CD14-positive monocyte (primary cell): ENCODE data around the gene TTC28. TPM values are rescaled to one million over a fixed set of nuclear protein-coding genes. Genes with fewer than 3 reads are reported as not detected.

Experiments
- DNase-seq, 3 donors: peaks; one replicate each; pipeline ENCODE4 v3.0.0-alpha.2; 2011 to 2022
- H2AFZ ChIP-seq: 2 replicates; pipeline ENCODE4 v1.6.0; 2012; ENCODE audit warnings: mild to moderate bottlenecking, low read depth, low read length, inconsistent platforms; ENCODE audit not compliant: insufficient read depth, poor library complexity, severe bottlenecking
- H3K27ac ChIP-seq, 2 donors: 1 replicate in 1 of 2; 2 replicates in 1 of 2; pipeline ENCODE4 v1.5.1; 2012 to 2013; ENCODE audit warnings: low read length in 2 of 2, control low read depth in 1 of 2, inconsistent platforms in 1 of 2, low read depth in 1 of 2, mild to moderate bottlenecking in 1 of 2
- H3K27me3 ChIP-seq, 2 donors: one replicate each; pipeline versions ENCODE4 v1.6.0 to v1.6.1; 2011 to 2013; ENCODE audit warnings: low read length in 2 of 2; ENCODE audit not compliant: control insufficient read depth in 2 of 2, insufficient read depth in 2 of 2
- H3K36me3 ChIP-seq, 2 donors: replicated peaks in 1 of 2; 1 replicate in 1 of 2; 2 replicates in 1 of 2; pipeline versions ENCODE4 v1.5.1 to v1.6.1; 2012 to 2013; ENCODE audit warnings: low read length in 2 of 2, control low read depth in 1 of 2, inconsistent platforms in 1 of 2, mild to moderate bottlenecking in 1 of 2; ENCODE audit not compliant: insufficient read depth in 2 of 2, control insufficient read depth in 1 of 2
- H3K4me1 ChIP-seq, 2 donors: 1 replicate in 1 of 2; 2 replicates in 1 of 2; pipeline versions ENCODE4 v1.5.1 to v1.6.1; 2012 to 2013; ENCODE audit warnings: low read length in 2 of 2, control low read depth in 1 of 2, inconsistent platforms in 1 of 2, mild to moderate bottlenecking in 1 of 2, moderate library complexity in 1 of 2; ENCODE audit not compliant: insufficient read depth in 2 of 2, control insufficient read depth in 1 of 2
- H3K4me2 ChIP-seq: replicated peaks from 2 replicates; pipeline ENCODE3; 2012; ENCODE audit warnings: low read length, moderate library complexity, mild to moderate bottlenecking; ENCODE audit not compliant: poor library complexity, severe bottlenecking; ENCODE audit errors: extremely low read depth
- H3K4me3 ChIP-seq, 3 experiments: fragments of 200-600 bp in 1 of 3; sonication (generic) in 1 of 3; replicated peaks in 1 of 3; 1 replicate in 2 of 3; 2 replicates in 1 of 3; pipeline ENCODE4 v1.5.1; 2011 to 2013; ENCODE audit warnings: low read length in 3 of 3, mild to moderate bottlenecking in 3 of 3, control low read depth in 2 of 3, low read depth in 2 of 3, inconsistent platforms in 1 of 3, moderate library complexity in 1 of 3
- H3K79me2 ChIP-seq: 2 replicates; pipeline ENCODE4 v1.6.0; 2012; ENCODE audit warnings: mild to moderate bottlenecking, control low read depth, inconsistent platforms, low read length, moderate library complexity; ENCODE audit not compliant: insufficient read depth
- H3K9ac ChIP-seq: 2 replicates; pipeline ENCODE4 v1.6.0; 2017; ENCODE audit warnings: low read length, mild to moderate bottlenecking; ENCODE audit not compliant: insufficient read depth, poor library complexity, severe bottlenecking
- H3K9me3 ChIP-seq, 2 donors: replicated peaks in 1 of 2; 1 replicate in 1 of 2; 2 replicates in 1 of 2; pipeline versions ENCODE4 v1.5.1 to v1.6.1; 2012 to 2013; ENCODE audit warnings: low read length in 2 of 2, control low read depth in 1 of 2; ENCODE audit not compliant: control insufficient read depth in 1 of 2, insufficient read depth in 1 of 2
- H4K20me1 ChIP-seq: 2 replicates; pipeline ENCODE4 v1.6.0; 2012; ENCODE audit warnings: mild to moderate bottlenecking, low read length, control low read depth, moderate library complexity; ENCODE audit not compliant: insufficient read depth
- H3K27ac Mint-ChIP-seq, 7 donors: one replicate each; pipeline ENCODE4 v1.8.0; 2020; ENCODE audit warnings: mild to moderate bottlenecking in 7 of 7, mixed read lengths in 7 of 7, moderate library complexity in 6 of 7, inconsistent platforms in 2 of 7
- H3K27me3 Mint-ChIP-seq, 3 donors: one replicate each; pipeline ENCODE4 v1.8.0; 2021 to 2022; ENCODE audit warnings: low read depth in 3 of 3, mild to moderate bottlenecking in 3 of 3, mixed read lengths in 3 of 3, moderate library complexity in 3 of 3, inconsistent platforms in 1 of 3
- H3K36me3 Mint-ChIP-seq, 2 donors: one replicate each; pipeline ENCODE4 v1.8.0; 2020; ENCODE audit warnings: mixed read lengths in 2 of 2, inconsistent platforms in 1 of 2, mild to moderate bottlenecking in 1 of 2
- H3K4me1 Mint-ChIP-seq: one replicate; pipeline ENCODE4 v1.8.0; 2020; ENCODE audit warnings: mild to moderate bottlenecking, mixed read lengths
- H3K4me3 Mint-ChIP-seq, 2 donors: one replicate each; pipeline ENCODE4 v1.8.0; 2020; ENCODE audit warnings: mild to moderate bottlenecking in 2 of 2, mixed read lengths in 2 of 2, moderate library complexity in 1 of 2
- H3K9me3 Mint-ChIP-seq, 7 donors: one replicate each; pipeline ENCODE4 v1.8.0; 2020 to 2022; ENCODE audit warnings: mixed read lengths in 7 of 7, mild to moderate bottlenecking in 6 of 7, moderate library complexity in 6 of 7, inconsistent platforms in 2 of 7
- CTCF ChIP-seq: fragments of 200-600 bp; IDR thresholded peaks from one replicate; pipeline ENCODE4 v1.8.0; 2022; ENCODE audit warnings: antibody characterized with exemption, mild to moderate bottlenecking
- WGBS: methylation state at CpG from one replicate; pipeline ENCODE4 v1.1.5; 2013; ENCODE audit warnings: missing lambda C conversion rate; ENCODE audit not compliant: insufficient coverage; 5-methylcytosine and 5-hydroxymethylcytosine counted together
- intact Hi-C, 2 donors: fragments of 100-400 bp; cut with micrococcal nuclease; formaldehyde crosslinking; loops; one replicate each; pipeline versions ENCODE4 v1.15.0 to v1.15.1; 2023
- polyA plus RNA-seq, 3 donors: library from polyadenylated mRNA; depleted of rRNA in 1 of 3; unstranded in 2 of 3; stranded (reverse) in 1 of 3; fragments of 300-500 nt in 2 of 3; fragments of >200 nt in 1 of 3; fragmentation: Illumina TruSeq in 2 of 3; gene quantifications; 1 replicate in 2 of 3; 2 replicates in 1 of 3; pipeline ENCODE4 v1.2.3, GENCODE V29; 2012 to 2021

The TTC28 gene
- polyA plus RNA-seq, 3 donors: 0.24 to 0.61 TPM; not detected in 1

- H3K4me1 Mint-ChIP-seq: no peaks in the 10 kb centered on the region
- H3K27ac Mint-ChIP-seq: no peak overlapping the region
- no peak overlapping the region for H3K4me3 Mint-ChIP-seq
- no peaks in the 10 kb centered on the region for H4K20me1 ChIP-seq
- H3K79me2 ChIP-seq: no peaks in the 10 kb centered on the region
- TF ChIP-seq CTCF: no peak
- H3K4me3 ChIP-seq: no peak overlapping the region
- H3K4me1 ChIP-seq: no peaks in the 10 kb centered on the region
- no peaks in the 10 kb centered on the region for H3K9me3 ChIP-seq
- H2AFZ ChIP-seq: no peak overlapping the region
- no peak overlapping the region for H3K27ac ChIP-seq
- H3K36me3 Mint-ChIP-seq: no peaks in the 10 kb centered on the region
- H3K9ac ChIP-seq: no peak overlapping the region
- no peaks in the 10 kb centered on the region for H3K27me3 Mint-ChIP-seq
- H3K36me3 ChIP-seq: no peaks in the 10 kb centered on the region
- no peak for DNase-seq
- intact Hi-C loops: no loop called here
- H3K9me3 Mint-ChIP-seq: peaks cover 0 to 3% (median 1%) of the 10 kb centered on the region in 7 donors
- H3K4me2 ChIP-seq: no peak overlapping the region
- H3K27me3 ChIP-seq: no peaks in the 10 kb centered on the region
- 100% methylated on average over 1 of the region's 3 CpGs for WGBS
Measured at GRCh38 chr22:28186641-28187040, 493.0 kb downstream of the TTC28 start.

DNA sequence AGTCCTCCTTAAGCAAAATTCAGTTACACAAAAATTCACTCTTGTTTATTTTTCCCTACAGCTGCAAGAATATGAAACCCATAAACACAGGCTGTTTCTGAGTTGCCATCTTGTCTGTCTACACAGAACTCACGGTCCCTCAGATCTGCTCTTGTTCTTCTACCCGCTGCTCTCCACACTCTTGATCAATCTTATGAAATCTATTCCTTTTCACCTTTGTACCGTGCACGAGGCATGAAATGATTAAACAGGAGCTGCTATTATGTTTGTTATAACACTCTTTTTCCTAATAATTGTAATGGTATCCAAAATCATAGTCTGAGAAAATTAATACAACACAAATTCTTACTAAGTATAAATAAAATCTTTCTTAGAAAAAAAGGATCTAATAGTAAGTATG, 494.5 kb downstream of the TTC28 start:
- no peak overlapping the region for H3K4me3 Mint-ChIP-seq
- no peak overlapping the region for H2AFZ ChIP-seq
- TF ChIP-seq CTCF: no peak
- no peaks in the 10 kb centered on the region for H3K4me1 ChIP-seq
- no peak overlapping the region for H3K4me2 ChIP-seq
- no peak overlapping the region for H3K4me3 ChIP-seq
- H4K20me1 ChIP-seq: no peaks in the 10 kb centered on the region
- H3K79me2 ChIP-seq: no peaks in the 10 kb centered on the region
- H3K9me3 Mint-ChIP-seq: no peaks in the 10 kb centered on the region
- H3K4me1 Mint-ChIP-seq: no peaks in the 10 kb centered on the region
- no peak for DNase-seq
- no peaks in the 10 kb centered on the region for H3K27me3 ChIP-seq
- no peaks in the 10 kb centered on the region for H3K9me3 ChIP-seq
- no peak overlapping the region for H3K27ac Mint-ChIP-seq
- H3K36me3 Mint-ChIP-seq: no peaks in the 10 kb centered on the region
- H3K27me3 Mint-ChIP-seq: no peaks in the 10 kb centered on the region
- intact Hi-C loops: no loop called here
- no peaks in the 10 kb centered on the region for H3K36me3 ChIP-seq
- 100% methylated on average over 1 of the region's 4 CpGs for WGBS
- no peak overlapping the region for H3K9ac ChIP-seq
- H3K27ac ChIP-seq: no peak overlapping the region
